HuH-7 (cell line): ENCODE measurements around the gene ZNF575.
"Not testable (repeated sequence)": the region's sequence is repeated elsewhere in the genome, so short reads cannot be mapped to it uniquely, and the experiment has no call there.

Source experiments
- DNase-seq: peaks from one replicate; pipeline ENCODE4 v3.0.0; 2011; ENCODE audit warnings: low spot score

ZNF575 gene

DNA sequence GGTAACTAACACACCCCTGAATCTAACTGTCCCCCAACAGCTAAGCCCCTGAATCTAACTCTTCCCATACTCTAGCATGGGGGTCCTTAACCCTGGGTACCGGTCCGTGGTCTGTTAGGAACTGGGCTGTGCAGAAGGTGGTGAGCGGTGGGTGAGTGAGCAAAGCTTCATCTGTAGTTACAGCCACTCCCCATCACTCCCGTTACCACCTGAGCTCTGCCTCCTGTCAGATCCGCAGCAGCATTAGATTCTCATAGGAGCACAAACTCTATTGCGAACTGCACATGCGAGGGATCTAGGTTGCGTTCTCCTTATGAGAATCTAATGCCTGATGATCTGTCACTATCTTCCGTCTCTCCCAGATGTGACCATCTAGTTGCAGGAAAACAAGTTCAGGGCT, 22.3 kb upstream of the ZNF575 start:
- no peak for DNase-seq

DNA sequence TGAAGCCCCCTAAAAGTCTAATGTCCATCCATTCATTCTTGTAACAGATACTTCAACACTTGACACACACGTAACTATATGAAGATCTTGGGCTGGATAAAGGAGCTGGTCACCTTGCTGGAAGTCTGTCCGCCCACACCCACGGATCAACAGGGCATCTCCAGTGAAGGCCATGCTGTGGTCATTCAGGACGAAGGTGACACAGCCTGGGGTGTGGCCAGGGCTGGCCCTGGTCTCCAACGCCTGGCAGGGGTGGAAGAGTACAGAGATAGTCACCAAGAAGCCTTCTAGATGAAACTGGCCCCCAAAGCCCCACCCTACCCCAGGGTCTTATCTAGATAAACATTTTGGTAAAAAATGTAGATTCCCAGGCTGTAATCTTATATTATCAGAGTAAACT, 21.7 kb upstream of the ZNF575 start:
- no peak for DNase-seq

DNA sequence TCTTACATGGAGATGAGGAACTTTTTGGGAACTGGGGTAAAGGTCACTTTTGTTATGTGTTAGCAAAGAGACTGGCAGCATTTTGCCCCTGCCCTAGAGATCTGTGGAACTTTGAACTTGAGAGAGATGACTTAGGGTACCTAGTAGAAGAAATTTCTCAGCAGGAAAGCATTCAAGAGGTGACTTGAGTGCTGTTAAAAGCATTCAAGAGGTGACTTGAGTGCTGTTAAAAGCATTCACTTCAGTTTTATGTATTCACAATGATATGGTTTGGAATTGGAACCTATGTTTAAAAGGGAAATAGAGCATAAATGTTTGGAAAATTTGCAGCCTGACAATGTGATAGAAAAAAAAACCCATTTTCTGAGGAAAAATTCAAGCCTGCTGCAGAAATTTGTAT, 20.6 kb upstream of the ZNF575 start:
- not testable (repeated sequence) for DNase-seq

DNA sequence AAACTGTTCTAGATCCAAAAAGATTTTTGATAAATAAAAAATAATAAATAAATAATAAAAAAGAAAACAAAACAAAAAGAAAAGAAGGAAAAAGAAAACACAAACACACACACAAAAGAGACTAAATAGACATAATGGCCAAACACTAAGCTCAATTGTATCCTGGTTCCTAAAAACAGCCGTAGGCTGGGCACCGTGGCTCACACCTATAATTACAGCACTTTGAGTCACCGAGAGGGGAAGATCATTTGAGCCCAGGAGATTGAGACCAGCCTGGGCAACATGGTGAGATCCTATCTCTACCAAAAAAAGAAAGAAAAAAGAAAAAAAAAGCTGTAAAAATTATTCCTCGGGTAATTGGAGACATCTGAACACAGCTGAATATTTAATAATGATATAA, 14.9 kb upstream of the ZNF575 start:
- DNase-seq, result no peak

DNA sequence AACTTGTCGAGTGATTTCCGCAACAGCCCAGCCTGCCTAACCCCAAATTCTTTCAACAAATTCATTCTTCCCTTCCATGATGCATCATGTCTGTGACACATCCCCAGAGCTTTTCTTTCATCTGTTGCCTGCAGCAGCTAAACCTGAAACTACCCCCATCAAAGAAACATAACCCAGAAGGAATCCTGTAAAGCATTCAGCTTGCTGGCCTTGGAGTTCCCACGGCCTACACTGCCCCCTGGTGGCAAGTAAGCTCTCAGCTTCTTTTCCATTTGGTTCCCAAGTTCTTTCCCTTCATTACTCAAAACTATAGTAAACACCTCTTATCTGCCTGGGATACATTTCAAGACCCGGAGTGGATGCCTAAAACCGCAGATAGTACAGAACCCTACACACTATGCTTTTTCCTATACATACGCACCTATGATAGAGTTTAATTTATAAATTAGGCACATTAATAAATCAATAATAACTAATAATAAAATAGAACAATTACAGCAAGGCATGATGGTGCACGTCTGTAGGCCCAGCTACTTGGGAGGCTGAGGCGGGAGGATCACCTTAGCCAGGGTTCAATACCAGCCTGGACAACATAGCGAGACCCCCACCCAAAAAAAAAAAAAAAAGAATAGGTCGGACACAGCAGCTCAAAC, 13.4 kb upstream of the ZNF575 start:
- DNase-seq, result peak; percentile 65

DNA sequence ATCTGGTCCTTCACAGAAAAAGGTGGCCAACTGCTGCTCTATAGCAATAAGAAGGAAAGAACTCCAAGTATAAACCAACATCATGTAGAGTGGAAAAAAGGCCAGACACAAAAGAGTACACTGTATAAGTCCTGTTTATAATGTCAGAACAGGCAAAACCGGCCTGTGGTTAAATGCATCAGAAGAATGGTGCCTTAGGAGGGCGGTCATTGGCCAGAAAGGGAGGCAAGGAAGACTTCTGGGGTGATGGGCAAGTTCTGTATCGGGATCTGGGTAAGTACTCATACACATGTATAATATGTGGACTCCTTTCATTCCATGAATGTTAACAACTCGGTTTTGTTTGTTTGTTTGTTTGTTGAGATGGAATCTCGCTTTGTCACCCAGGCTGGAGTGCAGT, 10.1 kb upstream of the ZNF575 start:
- DNase-seq, result no peak

DNA sequence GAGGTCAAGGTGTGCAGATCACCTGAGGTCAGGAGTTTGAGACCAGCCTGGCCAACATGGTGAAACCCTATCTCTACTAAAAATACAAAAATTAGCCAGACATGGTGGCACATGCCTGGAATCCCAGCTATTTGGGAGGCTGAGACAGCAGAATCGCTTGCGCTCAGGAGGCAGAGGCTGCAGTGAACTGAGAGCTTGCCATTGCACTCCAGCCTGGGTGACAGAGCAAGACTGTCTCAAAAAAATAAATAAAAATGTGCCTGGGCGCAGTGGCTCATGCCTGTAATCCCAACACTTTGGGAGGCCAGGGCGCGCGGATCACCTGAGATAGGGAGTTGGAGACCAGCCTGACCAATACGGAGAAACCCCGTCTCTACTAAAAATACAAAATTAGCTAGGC, 9.3 kb upstream of the ZNF575 start:
- not testable (repeated sequence) for DNase-seq

DNA sequence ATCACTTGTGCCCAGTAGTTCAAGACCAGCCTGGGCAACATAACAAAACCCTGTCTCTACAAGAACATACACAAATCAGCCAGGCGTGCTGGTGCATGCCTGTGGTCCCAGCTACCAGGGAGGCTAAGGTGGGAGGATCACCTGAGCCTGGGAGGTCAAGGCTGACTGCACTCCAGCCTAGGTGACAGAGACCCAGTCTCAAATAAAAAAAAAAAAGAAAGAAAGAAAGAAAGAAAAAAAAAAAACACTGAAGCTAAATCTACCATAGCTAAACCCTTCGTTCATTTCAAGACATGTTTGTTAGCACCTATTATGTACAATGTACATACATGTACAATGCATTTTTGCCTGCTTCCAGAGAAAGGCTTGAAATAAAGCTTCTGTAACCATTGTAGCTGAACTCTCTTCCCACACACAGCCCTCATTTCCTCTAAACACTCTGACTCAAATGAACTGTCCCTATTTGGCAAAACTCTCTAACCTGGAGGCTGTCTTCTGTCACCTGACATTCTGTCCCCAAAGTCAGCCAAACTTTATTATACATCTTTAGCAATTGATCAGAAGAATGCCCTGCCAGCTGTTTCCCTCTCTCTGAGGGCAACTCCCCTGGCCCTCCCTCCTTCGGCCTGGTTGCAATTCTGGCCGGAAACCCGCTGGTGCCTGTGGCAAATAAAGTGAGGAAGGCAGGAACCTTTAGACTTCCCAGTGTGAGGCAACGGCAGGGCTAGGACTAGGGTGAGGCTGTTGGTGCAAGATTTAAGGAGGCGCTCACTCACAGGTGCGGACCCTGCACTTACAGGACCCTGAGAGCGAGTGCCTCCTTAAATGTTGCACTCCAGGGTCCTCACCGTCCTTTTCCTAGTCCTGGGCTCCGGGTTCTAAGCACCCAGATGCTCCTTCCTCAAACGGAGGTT, 7.8 kb upstream of the ZNF575 start:
- DNase-seq, result peak; percentile 80

DNA sequence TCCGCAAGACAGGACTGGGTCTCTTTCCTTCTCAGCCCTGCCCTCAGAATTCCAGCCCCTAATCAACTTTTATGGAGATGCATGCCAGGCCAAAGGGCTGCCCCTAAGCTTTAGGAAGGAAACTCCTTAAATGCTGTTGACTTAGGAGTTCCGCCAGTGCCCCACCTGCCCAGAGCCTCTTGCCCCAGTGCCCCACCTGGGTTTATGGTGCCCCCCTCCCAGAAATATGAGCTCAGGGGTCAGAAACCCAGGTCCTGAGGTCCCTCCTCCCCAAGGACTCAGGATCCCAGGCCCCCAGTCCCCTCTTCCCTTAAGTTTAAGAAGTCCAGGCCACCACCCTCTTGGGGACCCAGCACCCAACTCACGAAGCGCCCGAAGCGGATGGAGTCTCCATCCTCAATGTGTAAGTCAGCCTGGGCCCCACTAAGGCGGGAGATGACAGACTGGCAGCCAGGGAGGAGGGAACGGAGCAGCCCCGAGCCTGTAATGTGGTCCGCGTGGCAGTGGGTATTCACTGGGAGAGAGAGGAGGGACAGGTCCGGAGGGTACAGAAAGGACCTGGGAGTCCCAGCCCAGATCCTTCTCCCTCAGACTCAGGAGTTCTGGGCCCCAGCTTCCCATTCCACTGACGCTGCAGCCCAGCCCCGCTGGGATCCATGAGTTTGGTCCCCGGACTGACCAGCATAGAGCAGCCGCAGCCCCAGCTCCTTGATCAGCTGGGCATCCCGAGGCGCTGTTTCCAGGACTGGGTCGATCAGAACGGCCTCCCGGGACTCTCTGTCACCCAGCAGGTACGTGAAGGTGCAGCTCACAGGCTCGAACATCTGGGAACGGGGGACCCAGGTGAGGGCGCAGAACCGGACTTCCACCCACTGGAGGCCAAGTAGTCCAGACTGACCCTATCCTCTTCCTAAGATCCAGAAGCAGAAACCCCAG, 6.9 kb upstream of the ZNF575 start:
- DNase-seq, result peak; percentile 37

DNA sequence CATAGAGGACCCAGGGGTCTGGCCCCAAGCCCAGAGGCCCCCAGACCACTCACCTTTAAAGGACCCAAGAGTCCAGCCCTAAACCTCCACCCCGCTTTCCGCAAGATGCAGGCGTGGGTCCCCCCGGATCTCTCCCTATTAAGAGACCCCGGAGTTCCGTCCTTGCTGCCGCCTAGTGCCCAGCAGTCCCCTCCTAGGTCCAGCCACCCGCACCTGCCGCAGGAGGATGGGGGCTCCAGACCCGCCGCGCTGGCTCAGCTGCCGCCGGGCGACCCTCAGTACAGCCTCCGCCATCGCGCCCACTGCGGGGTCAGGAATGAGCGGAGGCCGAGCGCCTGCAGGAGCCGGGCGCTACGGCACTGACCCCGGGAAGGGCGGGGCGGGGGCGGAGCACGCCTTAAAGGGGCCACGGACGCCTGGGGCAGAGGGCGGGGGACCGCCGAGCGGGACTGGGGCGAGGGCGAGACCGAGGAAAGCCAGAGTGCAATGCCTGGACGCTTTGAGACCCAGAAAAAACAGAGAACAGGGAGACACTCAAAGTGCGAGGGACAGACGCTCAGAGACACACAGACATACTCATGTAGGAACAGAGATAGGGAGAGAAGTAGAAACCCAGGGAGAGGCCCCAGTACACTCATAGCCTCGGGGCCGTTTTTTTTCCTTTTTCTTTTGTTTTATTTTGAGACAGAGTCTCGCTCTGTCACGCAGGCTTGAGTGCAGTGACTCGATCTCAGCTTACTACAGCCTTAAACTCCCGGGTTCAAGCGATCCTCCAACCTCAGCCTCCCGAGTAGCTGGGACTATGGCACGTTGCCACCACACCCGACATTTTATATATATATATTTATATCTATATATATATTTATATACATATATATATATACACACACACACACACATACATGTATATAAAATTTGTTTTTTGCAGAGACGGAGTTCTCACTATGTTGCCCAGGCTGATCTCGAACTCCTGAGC, 5.8 kb upstream of the ZNF575 start, which contains the start of gene ETHE1:
Gene ETHE1, minus strand, starts transcription at position 318 of the 976 bp plus-strand sequence. Its CDS starts 24 bp downstream, at position 294.
- DNase-seq, result peak; percentile 85

DNA sequence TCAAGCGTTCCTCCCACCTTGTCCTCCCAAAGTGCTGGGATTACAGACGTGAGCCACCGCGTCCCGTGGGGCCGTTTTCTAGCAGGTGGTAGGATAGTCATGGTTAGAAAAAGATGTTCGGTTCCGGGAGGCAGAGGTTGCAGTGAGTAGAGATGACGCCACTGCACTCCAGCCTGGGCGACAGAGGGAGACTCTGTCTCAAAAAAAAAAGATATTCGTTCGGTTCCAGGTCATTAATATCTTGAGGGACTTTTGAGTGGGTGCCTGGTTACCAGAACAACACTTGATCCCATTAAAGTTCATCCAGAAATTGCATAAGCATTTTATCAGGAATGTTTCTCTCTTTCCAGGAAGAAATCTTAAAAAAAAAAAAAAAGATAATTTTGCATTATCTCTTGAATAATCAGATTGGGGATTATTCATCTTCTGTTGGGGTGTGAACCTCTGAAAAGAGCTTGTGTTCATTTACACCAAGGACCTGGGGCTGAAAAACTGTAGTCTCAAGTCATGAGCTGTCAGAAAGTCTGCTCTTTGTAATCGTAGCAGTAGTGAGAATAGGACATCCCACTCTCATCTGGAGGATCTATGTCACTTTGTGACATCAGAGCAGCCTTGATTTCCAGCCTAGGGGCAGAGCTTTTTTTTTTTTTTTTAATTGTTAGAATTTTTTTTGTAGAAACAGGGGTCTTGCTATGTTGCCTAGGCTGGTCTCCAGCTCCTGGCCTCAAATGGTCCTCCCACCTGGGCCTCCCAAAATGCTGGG, 4.9 kb upstream of the ZNF575 start:
- no peak for DNase-seq

DNA sequence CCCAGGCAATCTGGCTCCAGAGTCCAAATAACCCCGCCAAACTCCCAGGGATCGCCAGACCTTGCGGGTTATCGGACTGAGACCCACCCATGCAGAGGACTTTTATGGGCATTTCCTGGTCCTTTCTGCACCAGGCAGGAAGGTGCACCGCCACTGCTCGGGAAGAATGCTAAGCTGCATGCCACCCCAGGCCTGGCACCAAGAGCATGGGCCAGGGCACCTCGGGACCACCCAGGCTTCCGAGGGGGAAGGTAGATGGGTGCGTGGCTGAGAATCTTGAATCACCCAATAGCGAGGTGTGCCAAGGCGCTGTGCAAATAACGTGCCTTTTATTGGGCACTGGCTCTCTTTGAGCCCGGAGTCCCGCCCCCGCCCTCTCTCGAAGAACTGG, 422 bp upstream of the ZNF575 start:
- DNase-seq, result no peak

DNA sequence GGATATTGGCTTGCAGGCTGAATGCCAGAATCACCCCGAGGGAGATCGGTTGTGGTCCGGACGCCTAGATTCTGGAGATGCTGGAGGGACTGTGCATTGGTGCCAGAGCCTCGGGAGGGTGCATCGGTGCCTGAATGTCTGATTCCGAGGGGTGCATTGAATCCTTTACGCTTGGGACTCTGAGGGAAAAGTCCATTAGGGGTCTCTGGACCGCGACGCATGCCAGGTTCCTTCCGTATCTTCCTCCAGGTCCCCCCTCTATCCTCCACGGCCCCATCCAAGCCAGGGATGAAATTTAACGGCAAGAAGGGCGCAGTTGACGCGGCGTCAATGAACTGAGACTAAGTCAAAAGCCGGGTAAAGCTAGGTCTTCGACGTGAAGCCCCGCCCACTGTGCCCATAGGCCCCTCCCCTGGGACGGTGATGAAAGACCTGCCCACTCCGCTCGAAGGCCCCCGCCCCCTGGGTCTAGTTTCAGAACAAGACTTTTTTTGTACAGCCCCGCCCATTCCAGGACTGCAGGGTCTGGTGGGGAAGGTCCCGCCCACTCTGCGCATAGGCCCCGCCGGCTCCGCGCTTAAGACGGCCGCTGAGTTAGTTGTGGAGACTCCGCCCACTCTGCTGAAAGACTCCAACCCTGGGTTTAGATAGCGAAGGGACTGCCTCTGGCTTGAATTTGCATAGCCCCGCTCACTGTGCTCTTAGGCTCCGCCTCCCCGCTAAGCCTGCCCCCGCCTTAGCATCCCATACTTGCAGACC, 737 bp downstream of the ZNF575 start:
- peak; percentile 98 for DNase-seq

DNA sequence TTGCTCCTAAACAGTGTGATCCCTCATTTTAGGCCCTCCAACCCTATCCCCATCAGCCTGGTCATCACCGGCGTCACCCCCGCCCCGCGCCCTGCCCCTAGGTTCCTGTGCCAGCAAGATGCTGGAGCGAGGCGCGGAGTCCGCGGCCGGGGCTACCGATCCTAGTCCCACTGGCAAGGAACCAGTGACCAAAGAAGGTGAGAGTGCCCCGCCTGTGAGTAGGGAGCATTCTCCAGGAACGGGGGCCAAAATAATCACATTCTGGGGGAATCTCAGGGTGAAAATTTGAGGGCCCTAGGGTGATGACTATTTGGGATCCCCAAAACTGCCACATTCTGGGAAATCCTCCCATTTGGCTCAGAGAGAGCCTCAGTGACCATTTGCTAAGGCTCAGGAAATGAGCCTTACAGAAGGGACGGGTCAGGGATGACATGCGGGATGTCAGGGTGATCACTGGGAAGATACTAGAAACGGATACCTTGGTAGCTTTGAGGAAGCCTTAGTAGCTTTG, 1.4 kb downstream of the ZNF575 start:
- DNase-seq, result no peak

DNA sequence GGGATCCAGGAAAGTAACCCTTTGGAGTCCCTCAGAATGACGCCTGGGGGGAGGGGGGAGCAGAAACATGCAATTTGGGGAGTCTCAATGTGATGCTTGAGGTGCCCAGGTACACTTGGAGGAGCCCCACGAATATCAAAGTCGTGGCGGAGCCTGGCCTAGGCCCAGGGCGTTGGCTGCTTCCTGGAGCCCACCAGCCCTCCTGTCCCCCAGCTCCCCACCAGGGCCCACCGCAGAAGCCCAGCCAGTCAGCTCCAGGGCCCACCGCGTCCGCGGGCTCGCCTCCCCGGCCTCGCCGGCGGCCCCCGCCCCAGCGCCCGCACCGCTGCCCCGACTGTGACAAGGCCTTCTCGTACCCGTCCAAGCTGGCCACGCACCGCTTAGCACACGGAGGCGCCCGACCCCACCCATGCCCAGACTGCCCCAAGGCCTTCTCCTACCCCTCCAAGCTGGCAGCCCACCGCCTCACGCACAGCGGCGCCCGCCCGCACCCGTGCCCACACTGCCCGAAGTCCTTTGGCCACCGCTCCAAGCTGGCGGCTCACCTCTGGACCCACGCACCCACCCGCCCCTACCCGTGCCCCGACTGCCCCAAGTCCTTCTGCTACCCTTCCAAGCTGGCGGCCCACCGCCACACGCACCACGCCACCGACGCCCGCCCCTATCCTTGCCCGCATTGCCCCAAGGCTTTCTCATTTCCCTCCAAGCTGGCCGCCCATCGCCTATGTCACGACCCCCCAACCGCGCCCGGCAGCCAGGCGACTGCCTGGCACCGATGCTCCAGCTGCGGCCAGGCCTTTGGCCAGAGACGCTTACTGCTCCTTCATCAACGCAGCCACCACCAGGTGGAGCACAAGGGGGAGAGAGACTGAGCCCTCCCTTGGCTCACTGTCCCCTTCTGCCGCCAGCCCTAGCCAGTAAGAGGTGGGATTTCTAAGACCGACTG, 2.1 kb downstream of the ZNF575 start:
- peak; percentile 70 for DNase-seq

DNA sequence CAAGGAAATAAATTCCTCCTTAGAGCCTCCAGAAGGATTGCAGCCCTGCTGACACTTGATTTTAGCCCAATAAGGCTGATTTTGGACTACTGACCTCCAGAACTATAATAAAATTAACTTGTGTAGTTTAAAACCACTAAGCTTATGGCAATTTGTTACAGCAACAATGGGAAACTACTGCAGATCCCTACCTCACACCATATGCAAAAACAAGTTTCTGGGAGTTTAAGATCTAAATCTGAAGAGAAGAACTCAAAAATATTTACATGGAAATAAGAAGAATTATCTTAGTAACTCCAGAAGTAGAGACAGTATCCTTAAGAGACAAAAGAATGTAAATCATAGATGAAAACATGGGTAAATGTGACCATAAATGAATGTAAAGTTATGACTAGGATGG, 5.9 kb downstream of the ZNF575 start:
- no peak for DNase-seq

DNA sequence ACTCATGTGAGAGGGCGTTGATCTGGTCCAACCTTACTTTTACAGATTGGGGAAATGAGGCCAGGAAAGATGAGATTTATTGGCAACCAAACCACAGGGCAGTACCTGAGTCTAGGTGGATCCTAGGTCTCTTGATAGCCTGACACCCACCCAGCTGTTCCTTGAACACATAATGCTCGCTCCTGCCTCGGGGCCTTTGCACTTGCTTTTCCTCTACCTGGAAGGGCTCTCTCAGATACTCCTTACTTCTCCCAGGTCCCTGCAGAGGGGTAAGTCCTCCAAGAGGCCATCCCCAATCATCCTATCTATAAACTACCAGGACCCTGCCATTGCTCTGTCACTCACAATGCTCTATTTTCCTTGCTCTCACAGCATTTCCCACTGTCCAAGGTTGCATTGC, 7.4 kb downstream of the ZNF575 start:
- DNase-seq, result no peak
